ENCODE measurements around the gene PMVK. TPM values are rescaled to one million over a fixed set of nuclear protein-coding genes. Genes with fewer than 3 reads are reported as not detected.

The PMVK gene
- total RNA-seq, 1 experiment from 2014 or later, result 27.1 TPM

GRCh38 chr1:154876842-154877369 lies 59.6 kb downstream of the PMVK start:
- H3K36me3 ChIP-seq (ENCODE audit: low read depth), result no peaks in the 10 kb centered on the region
- H3F3A ChIP-seq (ENCODE audit: insufficient read depth, low read depth), result no peaks in the 10 kb centered on the region
- no peaks in the 10 kb centered on the region for H3K9me2 ChIP-seq (ENCODE audit: insufficient read depth)
- intact Hi-C loops (cut with micrococcal nuclease; ENCODE audit: unreplicated experiment), result loop anchor here (5.0 to 10.0 kb wide), 2 partner anchors 120 to 392 kb away; no protein-coding TSS in a partner anchor
- no peak overlapping the region for H2AFZ ChIP-seq
- ChIA-PET POLR2A (ENCODE audit: unreplicated experiment) (no interaction called here), CTCF (interaction anchor here (0.6 kb wide), 1 partner anchor 462 kb away, joined by 5 read pairs; no protein-coding TSS in a partner anchor)
- H3K4me2 ChIP-seq, result peak overlapping the region; percentile 14
- no peaks in the 10 kb centered on the region for H3K79me2 ChIP-seq (ENCODE audit: low read depth)
- no peak overlapping the region for H3K4me3 ChIP-seq
- no TSS peak for BruUV-seq (replicated peaks)
- H3K9me3 ChIP-seq (ENCODE audit: insufficient read depth, low read depth), result no peaks in the 10 kb centered on the region
- DNase-seq, result no peak
- H4K20me1 ChIP-seq (ENCODE audit: insufficient read depth), result no peaks in the 10 kb centered on the region
- H3K4me1 ChIP-seq (replicated peaks; ENCODE audit: insufficient read depth), result peaks cover 13% of the 10 kb centered on the region
- TF ChIP-seq, protein P1, sequence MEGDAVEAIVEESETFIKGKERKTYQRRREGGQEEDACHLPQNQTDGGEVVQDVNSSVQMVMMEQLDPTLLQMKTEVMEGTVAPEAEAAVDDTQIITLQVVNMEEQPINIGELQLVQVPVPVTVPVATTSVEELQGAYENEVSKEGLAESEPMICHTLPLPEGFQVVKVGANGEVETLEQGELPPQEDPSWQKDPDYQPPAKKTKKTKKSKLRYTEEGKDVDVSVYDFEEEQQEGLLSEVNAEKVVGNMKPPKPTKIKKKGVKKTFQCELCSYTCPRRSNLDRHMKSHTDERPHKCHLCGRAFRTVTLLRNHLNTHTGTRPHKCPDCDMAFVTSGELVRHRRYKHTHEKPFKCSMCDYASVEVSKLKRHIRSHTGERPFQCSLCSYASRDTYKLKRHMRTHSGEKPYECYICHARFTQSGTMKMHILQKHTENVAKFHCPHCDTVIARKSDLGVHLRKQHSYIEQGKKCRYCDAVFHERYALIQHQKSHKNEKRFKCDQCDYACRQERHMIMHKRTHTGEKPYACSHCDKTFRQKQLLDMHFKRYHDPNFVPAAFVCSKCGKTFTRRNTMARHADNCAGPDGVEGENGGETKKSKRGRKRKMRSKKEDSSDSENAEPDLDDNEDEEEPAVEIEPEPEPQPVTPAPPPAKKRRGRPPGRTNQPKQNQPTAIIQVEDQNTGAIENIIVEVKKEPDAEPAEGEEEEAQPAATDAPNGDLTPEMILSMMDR (conservative IDR thresholded peaks at IDR 0.05), result no peak
- TF ChIP-seq EZH2 (IDR thresholded peaks at IDR 0.05; ENCODE audit: low read depth), result no peak
- H3K27me3 ChIP-seq (ENCODE audit: insufficient read depth, low read depth), result peaks cover 47% of the 10 kb centered on the region; the same call in 1 of the 2 replicates
- no peak overlapping the region for H3K27ac ChIP-seq

Small RNAs within 50 kb of the gene (microRNA-seq; reads per million reads assigned to microRNA genes)
- gene MIR4258 (ENCODE audit: borderline number of aligned reads, borderline replicate concordance), result not detected

Other genes with a start within 250 kb of the PMVK start
- gene KCNN3, start 66.4 kb downstream of the PMVK start, total RNA-seq (2021), result 0.33 and 1.1 TPM in 2 replicates
- gene PBXIP1, start 19.4 kb upstream of the PMVK start, total RNA-seq (2021), result 36.3 and 40.2 TPM in 2 replicates
- 30.0 and 33.2 TPM in 2 replicates for gene PYGO2, start 25.1 kb upstream of the PMVK start, total RNA-seq (2021)
- gene SHC1, start 34.0 kb upstream of the PMVK start, total RNA-seq (2021), result 162 and 210 TPM in 2 replicates
- gene CKS1B, start 38.0 kb upstream of the PMVK start, total RNA-seq (2021), result 236 and 300 TPM in 2 replicates
- 47.9 and 54.2 TPM in 2 replicates for gene FLAD1, start 46.6 kb upstream of the PMVK start, total RNA-seq (2021)
- 1.2 and 1.3 TPM in 2 replicates for gene LENEP, start 56.9 kb upstream of the PMVK start, total RNA-seq (2021)
- gene ZBTB7B, start 66.1 kb upstream of the PMVK start, total RNA-seq (2021), result 38.6 and 44.1 TPM in 2 replicates
- 4.4 and 4.7 TPM in 2 replicates for gene DCST2, start 97.1 kb upstream of the PMVK start, total RNA-seq (2021)
- gene DCST1, start 97.1 kb upstream of the PMVK start, total RNA-seq (2021), result 0.22 and 0.43 TPM in 2 replicates
- 187 and 195 TPM in 2 replicates for gene ADAM15, start 114.6 kb upstream of the PMVK start, total RNA-seq (2021)
- 14.0 and 17.3 TPM in 2 replicates for gene EFNA4, start 127.0 kb upstream of the PMVK start, total RNA-seq (2021)
- 6.7 and 8.8 TPM in 2 replicates for gene EFNA3, start 142.1 kb upstream of the PMVK start, total RNA-seq (2021)
- 30.6 and 35.7 TPM in 2 replicates for gene EFNA1, start 191.2 kb upstream of the PMVK start, total RNA-seq (2021)
- gene SLC50A1, start 199.1 kb upstream of the PMVK start, total RNA-seq (2021), result 54.9 and 67.6 TPM in 2 replicates
- 83.7 and 127 TPM in 2 replicates for gene DPM3, start 203.8 kb upstream of the PMVK start, total RNA-seq (2021)
- gene KRTCAP2, start 236.6 kb upstream of the PMVK start, total RNA-seq (2021), result 112 and 156 TPM in 2 replicates
- 6.0 and 6.2 TPM in 2 replicates for gene TRIM46, start 237.1 kb upstream of the PMVK start, total RNA-seq (2021)

All from PC-9 (cell line).